BJ (cell line): ENCODE results near the gene CRYL1. TPM values are rescaled to one million over a fixed set of nuclear protein-coding genes. Genes with fewer than 3 reads are reported as not detected.

Experiments
- CTCF ChIA-PET: fragments of 350-600 bp; formaldehyde crosslinking; extraction: SDS; loops from one replicate; lab custom pipeline; 2021; ENCODE audit warnings: antibody characterized with exemption, inconsistent platforms; lab: Yijun Ruan, JAX
- POLR2A ChIA-PET: fragments of 300-600 bp; sonication (Branson Sonifier 250); formaldehyde crosslinking; extraction: SDS; loops from one replicate; lab custom pipeline; 2021; ENCODE audit warnings: antibody characterized with exemption; lab: Charles Lee
- DNase-seq: peaks from one replicate; pipeline ENCODE4 v3.0.0-alpha.2; 2011; ENCODE audit warnings: low read depth
- H3K27me3 ChIP-seq: 2 replicates; pipeline ENCODE4 v1.6.0; 2011; ENCODE audit warnings: low read length; ENCODE audit not compliant: control insufficient read depth, insufficient read depth
- H3K36me3 ChIP-seq: 2 replicates; pipeline ENCODE4 v1.5.1; 2011; ENCODE audit warnings: low read length; ENCODE audit not compliant: control insufficient read depth, insufficient read depth
- H3K4me3 ChIP-seq: 2 replicates; pipeline ENCODE4 v1.5.1; 2011; ENCODE audit warnings: low read depth, mild to moderate bottlenecking, control low read depth, low read length
- CTCF ChIP-seq: IDR thresholded peaks from 2 replicates; pipeline ENCODE4 v1.5.1; 2011; ENCODE audit warnings: low read depth, mild to moderate bottlenecking, control low read depth, inconsistent platforms, low read length, moderate library complexity; ENCODE audit not compliant: insufficient read depth
- polyA plus RNA-seq: library from polyadenylated mRNA; depleted of rRNA; stranded (reverse); fragments of >200 nt; gene quantifications from 2 replicates; pipeline ENCODE4 v1.2.3, GENCODE V29; 2011

CRYL1 gene
- polyA plus RNA-seq, 1 experiment, result 30.6 TPM

GRCh38 chr13:20416223-20416745, 109.4 kb downstream of the CRYL1 start:
- ChIA-PET POLR2A (no interaction called here), CTCF (interaction anchor here (1.0 kb wide), 1 partner anchor 12 kb away, joined by 3 read pairs; no protein-coding TSS in a partner anchor)
- TF ChIP-seq CTCF, result no peak
- Histone ChIP-seq H3K36me3 (no peaks in the 10 kb centered on the region), H3K27me3 (peaks cover 8% of the 10 kb centered on the region), H3K4me3 (no peak overlapping the region)
- no peak for DNase-seq

- no peak for DNase-seq
- Histone ChIP-seq H3K4me3 (no peak overlapping the region), H3K36me3 (no peaks in the 10 kb centered on the region), H3K27me3 (peaks cover 7% of the 10 kb centered on the region)
- no peak for TF ChIP-seq CTCF
- CTCF ChIA-PET, result no interaction called here
- POLR2A ChIA-PET, result no interaction called here
Observed at GRCh38 chr13:20415694-20416107, 110.0 kb downstream of the CRYL1 start.

GRCh38 chr13:20415306-20415679, 110.4 kb downstream of the CRYL1 start:
- no peak overlapping the region for H3K4me3 ChIP-seq
- POLR2A ChIA-PET, result no interaction called here
- no peak for DNase-seq
- peaks cover 7% of the 10 kb centered on the region for H3K27me3 ChIP-seq
- TF ChIP-seq CTCF, result no peak
- CTCF ChIA-PET, result no interaction called here
- no peaks in the 10 kb centered on the region for H3K36me3 ChIP-seq

- ChIA-PET POLR2A (no interaction called here), CTCF (no interaction called here)
- Histone ChIP-seq H3K4me3 (no peak overlapping the region), H3K36me3 (no peaks in the 10 kb centered on the region), H3K27me3 (peaks cover 7% of the 10 kb centered on the region)
- no peak for DNase-seq
- no peak for TF ChIP-seq CTCF
Observed at GRCh38 chr13:20414546-20415305, 110.9 kb downstream of the CRYL1 start.

DNA sequence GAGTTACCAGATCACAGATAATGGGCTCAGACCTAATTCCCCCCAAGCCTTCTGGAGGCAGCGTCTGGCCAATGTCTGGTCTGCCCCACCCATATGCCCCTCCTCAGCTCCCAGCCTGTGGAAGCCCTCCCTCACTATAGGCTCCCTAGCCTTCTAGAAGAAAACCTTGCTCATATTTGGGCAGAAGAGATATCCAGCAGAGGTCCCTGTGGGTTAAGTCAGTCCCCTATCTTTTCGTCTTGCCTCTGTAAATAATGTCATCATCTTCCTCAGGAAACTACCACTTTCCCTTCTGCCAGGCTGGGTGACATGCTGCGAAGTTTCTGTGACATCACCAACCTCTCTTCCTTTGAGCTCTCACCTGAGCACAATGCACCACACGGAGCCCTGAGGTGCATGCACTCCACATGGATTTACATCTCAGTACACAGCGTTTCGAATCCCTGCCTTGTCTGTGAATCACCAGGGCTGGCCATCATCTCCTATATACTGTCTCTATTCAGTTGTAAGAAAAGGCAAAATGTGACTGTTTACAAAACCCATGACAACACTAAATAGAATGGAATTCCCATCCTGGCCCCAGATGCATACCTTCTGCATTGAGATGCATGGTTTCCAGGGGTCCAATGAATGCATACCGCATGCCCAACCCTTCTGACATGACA, 112.8 kb downstream of the CRYL1 start:
- ChIA-PET CTCF (no interaction called here), POLR2A (no interaction called here)

More for the DNA sequence above, 112.8 kb downstream of the CRYL1 start:
- Histone ChIP-seq H3K36me3 (no peaks in the 10 kb centered on the region), H3K4me3 (no peak overlapping the region), H3K27me3 (peaks cover 5% of the 10 kb centered on the region)
- no peak for TF ChIP-seq CTCF
- no peak for DNase-seq
